Cardiac muscle cell (in vitro differentiated cells and primary cell): Measurements from ENCODE around the gene CDK14. TPM values are rescaled to one million over a fixed set of nuclear protein-coding genes. Genes with fewer than 3 reads are reported as not detected.
A peak's percentile ranks its signal among the peaks of the same experiment; 100 is the strongest.

Experiments used
- DNase-seq, 2 donors: peaks; one replicate each; pipeline versions ENCODE4 v3.0.0 to v3.0.0-alpha.2; 2010 to 2017; ENCODE audit warnings: low read depth in 1 of 2, low spot score in 1 of 2
- H3K27ac ChIP-seq: fragments of 200-600 bp; sonication (generic); 2 replicates; pipeline ENCODE4 v1.5.1; 2016
- H3K27me3 ChIP-seq: fragments of 200-600 bp; sonication (generic); 2 replicates; pipeline ENCODE4 v1.6.0; 2016; ENCODE audit warnings: control low read depth
- H3K36me3 ChIP-seq: fragments of 200-600 bp; sonication (generic); 2 replicates; pipeline ENCODE4 v1.5.1; 2016; ENCODE audit warnings: control low read depth
- H3K4me1 ChIP-seq: fragments of 200-600 bp; sonication (generic); 2 replicates; pipeline ENCODE4 v1.8.1; 2017; ENCODE audit warnings: low read depth, mild to moderate bottlenecking, mixed run types
- H3K4me3 ChIP-seq: fragments of 200-600 bp; sonication (generic); 2 replicates; pipeline ENCODE4 v1.5.1; 2016; ENCODE audit warnings: mild to moderate bottlenecking
- H3K9me3 ChIP-seq: fragments of 200-600 bp; sonication (generic); 2 replicates; pipeline ENCODE4 v1.5.1; 2017; ENCODE audit warnings: low read depth, mild to moderate bottlenecking, control low read depth
- CTCF ChIP-seq: IDR thresholded peaks from 2 replicates; pipeline ENCODE4 v1.5.1; 2012; ENCODE audit warnings: low read depth, mild to moderate bottlenecking, low read length
- polyA plus RNA-seq: library from polyadenylated mRNA; unstranded; fragments of >200 nt; fragmentation: Nextera tagmentation; extraction: Ambion mirVana; gene quantifications from 2 replicates; pipeline ENCODE4 v1.2.1, GENCODE V29; 2016
- total RNA-seq: library from RNA; depleted of rRNA; stranded (reverse); fragments of >200 nt; gene quantifications from 2 replicates; pipeline ENCODE4 v1.2.3, GENCODE V29; 2016

Gene CDK14
- total and polyA plus RNA-seq, 2 experiments from 2014 or later = 22.5 to 23.1 TPM

GRCh38 chr7:91230100-91230499, 634.0 kb downstream of the CDK14 start:
- Histone ChIP-seq H3K36me3 (no peaks in the 10 kb centered on the region), H3K27ac (no peak overlapping the region), H3K9me3 (no peaks in the 10 kb centered on the region), H3K4me1 (no peaks in the 10 kb centered on the region), H3K27me3 (no peaks in the 10 kb centered on the region), H3K4me3 (no peak overlapping the region)
- no peak for DNase-seq
- no peak for TF ChIP-seq CTCF

GRCh38 chr7:91230503-91230902, 634.4 kb downstream of the CDK14 start:
- H3K27ac ChIP-seq = no peak overlapping the region
- no peak overlapping the region for H3K4me3 ChIP-seq
- H3K4me1 ChIP-seq = no peaks in the 10 kb centered on the region
- H3K36me3 ChIP-seq = no peaks in the 10 kb centered on the region
- DNase-seq = no peak
- no peaks in the 10 kb centered on the region for H3K9me3 ChIP-seq
- H3K27me3 ChIP-seq = no peaks in the 10 kb centered on the region
- TF ChIP-seq CTCF = no peak

- no peak overlapping the region for H3K4me3 ChIP-seq
- no peaks in the 10 kb centered on the region for H3K36me3 ChIP-seq
- no peak overlapping the region for H3K27ac ChIP-seq
- no peaks in the 10 kb centered on the region for H3K4me1 ChIP-seq
- no peaks in the 10 kb centered on the region for H3K27me3 ChIP-seq
- DNase-seq = no peak
- H3K9me3 ChIP-seq = no peaks in the 10 kb centered on the region
- no peak for TF ChIP-seq CTCF
Observed at GRCh38 chr7:91233212-91233611, 637.1 kb downstream of the CDK14 start.

GRCh38 chr7:91235211-91235832, 639.2 kb downstream of the CDK14 start:
- H3K9me3 ChIP-seq = no peaks in the 10 kb centered on the region
- H3K27me3 ChIP-seq = no peaks in the 10 kb centered on the region
- no peak overlapping the region for H3K4me3 ChIP-seq
- no peak for DNase-seq
- no peaks in the 10 kb centered on the region for H3K4me1 ChIP-seq
- H3K27ac ChIP-seq = no peak overlapping the region
- no peak for TF ChIP-seq CTCF
- H3K36me3 ChIP-seq = no peaks in the 10 kb centered on the region

- TF ChIP-seq CTCF = no peak
- H3K36me3 ChIP-seq = no peaks in the 10 kb centered on the region
- H3K27me3 ChIP-seq = no peaks in the 10 kb centered on the region
- peak in 1 of 2 donors; percentile 94 for DNase-seq
- H3K9me3 ChIP-seq = no peaks in the 10 kb centered on the region
- no peak overlapping the region for H3K27ac ChIP-seq
- no peaks in the 10 kb centered on the region for H3K4me1 ChIP-seq
- H3K4me3 ChIP-seq = no peak overlapping the region
Observed at GRCh38 chr7:91239171-91239604, 643.1 kb downstream of the CDK14 start.
